Astrocyte of the cerebellum (primary cell): ENCODE results near the gene TMEM145.

Experiments
- DNase-seq: peaks from one replicate; pipeline ENCODE4 v3.0.0-alpha.2; 2011; ENCODE audit warnings: low read depth
- H3K4me3 ChIP-seq: 2 replicates; pipeline ENCODE4 v1.5.1; 2011; ENCODE audit warnings: mild to moderate bottlenecking, low read depth, low read length, moderate library complexity
- CTCF ChIP-seq: IDR thresholded peaks from 2 replicates; pipeline ENCODE4 v1.5.1; 2012; ENCODE audit warnings: low read length, low read depth, moderate library complexity, mild to moderate bottlenecking; ENCODE audit errors: missing control alignments
- in situ Hi-C: cut with HindIII; loops from 2 replicates; pipeline ENCODE4 v1.10.0; 2017; ENCODE audit warnings: low sequenced_read_pairs

TMEM145 gene

GRCh38 chr19:42269478-42270345, 43.4 kb upstream of the TMEM145 start:
- no peak for TF ChIP-seq CTCF
- DNase-seq, result no peak
- peak overlapping the region; percentile 67 for H3K4me3 ChIP-seq
- in situ Hi-C loops, result no loop called here

GRCh38 chr19:42270346-42271044, 42.6 kb upstream of the TMEM145 start:
- DNase-seq, result no peak
- in situ Hi-C loops, result no loop called here
- H3K4me3 ChIP-seq, result peak overlapping the region; percentile 67
- TF ChIP-seq CTCF, result no peak

- H3K4me3 ChIP-seq, result peak overlapping the region; percentile 67
- no peak for DNase-seq
- in situ Hi-C loops, result no loop called here
- TF ChIP-seq CTCF, result no peak
Measured at GRCh38 chr19:42271045-42271419, 42.1 kb upstream of the TMEM145 start.

GRCh38 chr19:42271861-42272534, 41.1 kb upstream of the TMEM145 start:
- TF ChIP-seq CTCF, result no peak
- H3K4me3 ChIP-seq, result no peak overlapping the region
- in situ Hi-C loops, result no loop called here
- DNase-seq, result no peak

GRCh38 chr19:42272535-42272897, 40.6 kb upstream of the TMEM145 start:
- no peak overlapping the region for H3K4me3 ChIP-seq
- no peak for DNase-seq
- in situ Hi-C loops, result no loop called here
- no peak for TF ChIP-seq CTCF

- no peak for TF ChIP-seq CTCF
- in situ Hi-C loops, result no loop called here
Measured at GRCh38 chr19:42272989-42273406, 40.1 kb upstream of the TMEM145 start.

More at GRCh38 chr19:42272989-42273406, 40.1 kb upstream of the TMEM145 start:
- H3K4me3 ChIP-seq, result no peak overlapping the region
- no peak for DNase-seq
